ENCODE data around the gene NELL2. TPM values are rescaled to one million over a fixed set of nuclear protein-coding genes. Genes with fewer than 3 reads are reported as not detected.

NELL2 gene
- total and polyA plus RNA-seq, 9 of the 15 experiments (the other 6 are each of a cell fraction or from before 2014, with no cell fraction given), result 0.32 to 1.1 (median 0.53) TPM

DNA sequence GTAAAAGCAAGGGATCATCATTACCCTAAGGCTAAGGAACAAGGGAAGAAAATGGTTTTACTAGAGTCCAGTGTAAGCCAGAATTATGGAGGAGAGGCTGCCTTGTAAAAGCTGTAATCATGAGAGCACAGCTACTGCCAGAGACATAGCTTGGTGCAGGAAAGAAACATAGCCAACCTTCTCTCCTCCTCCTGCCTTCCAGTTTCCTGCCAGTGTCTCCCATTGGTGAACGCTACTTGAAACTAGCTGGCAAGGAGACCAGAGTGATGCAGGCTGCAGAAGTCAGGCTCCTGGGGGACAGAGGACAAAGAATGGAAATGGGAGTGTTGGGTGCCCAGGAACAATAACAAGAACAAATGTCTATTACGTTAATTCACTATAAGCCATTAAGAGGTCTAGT is 158.5 kb downstream of the NELL2 start (continued):
- no peak for TF ChIP-seq E2F6 (IDR thresholded peaks at IDR 0.05; ENCODE audit: borderline replicate concordance in 1 of 2, extremely low read depth in 1 of 2, insufficient read depth in 1 of 2, insufficient read length in 1 of 2, low read depth in 1 of 2, low read length in 1 of 2, poor library complexity in 1 of 2, severe bottlenecking in 1 of 2)
- TF ChIP-seq ZFPM2 (CRISPR knock-in tag; IDR thresholded peaks at IDR 0.05), result no peak
- TF ChIP-seq ZNF146 (CRISPR knock-in tag; IDR thresholded peaks at IDR 0.05; ENCODE audit: unreplicated experiment), result no peak
- TF ChIP-seq CBX1 (IDR thresholded peaks at IDR 0.05; ENCODE audit: low read depth), result no peak

DNA sequence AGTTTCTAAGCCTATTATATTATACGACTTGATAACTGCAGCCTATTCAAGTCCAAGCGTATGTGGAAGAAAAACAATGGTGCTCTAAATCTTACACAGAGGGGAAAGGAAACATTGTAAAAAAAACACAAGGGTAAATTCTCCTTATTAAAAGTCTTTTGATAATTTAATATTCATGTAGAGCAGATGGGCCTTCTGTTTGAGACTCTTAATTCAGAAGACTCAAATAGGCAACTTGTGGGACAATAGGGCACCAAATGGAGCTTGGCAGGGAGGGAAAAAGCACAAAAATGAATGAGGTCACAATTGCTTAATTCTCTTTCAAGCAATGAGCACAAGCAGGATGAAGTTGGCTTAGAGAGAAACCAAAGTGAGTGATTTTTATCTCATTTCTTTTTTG is 159.4 kb downstream of the NELL2 start:
- 0% methylated on average over 2 of the region's 2 CpGs for WGBS (ENCODE audit: insufficient coverage, low coverage, missing lambda C conversion rate)
- Histone ChIP-seq H3K27ac (ENCODE audit: extremely low read depth, low read depth, low read length) (no peak overlapping the region), H3K9me1 (ENCODE audit: control insufficient read depth, insufficient read depth, low read length) (no peaks in the 10 kb centered on the region), H2AFZ (ENCODE audit: low read depth, low read length) (no peak overlapping the region), H3K9me3 (replicated peaks; ENCODE audit: control insufficient read depth, insufficient read depth, low read depth, low read length) (no peaks in the 10 kb centered on the region), H3K4me1 (replicated peaks in 1 of 2; ENCODE audit: control insufficient read depth in 2 of 2, insufficient read depth in 2 of 2, low read length in 2 of 2) (no peaks in the 10 kb centered on the region), H3K9ac (ENCODE audit: insufficient read depth in 1 of 2, low read depth in 2 of 2, low read length in 2 of 2) (no peak overlapping the region), H3K36me3 (ENCODE audit: control insufficient read depth, insufficient read depth, low read length) (no peaks in the 10 kb centered on the region), H3K27me3 (ENCODE audit: control insufficient read depth in 2 of 2, insufficient read depth in 2 of 2, low read length in 2 of 2) (no peaks in the 10 kb centered on the region), H3K4me3 (no peak overlapping the region), H3K4me2 (ENCODE audit: insufficient read depth, low read length) (no peak overlapping the region), H3K79me2 (ENCODE audit: control insufficient read depth, insufficient read depth, low read length) (no peaks in the 10 kb centered on the region), H4K20me1 (replicated peaks; ENCODE audit: control insufficient read depth, insufficient read depth, low read length) (no peaks in the 10 kb centered on the region)
- in situ Hi-C loops (cut with MboI), result no loop called here
- TF ChIP-seq ATF3 (IDR thresholded peaks at IDR 0.05), result no peak
- TF ChIP-seq ATF3 (CRISPR knock-in tag; conservative IDR thresholded peaks at IDR 0.05), result no peak
- TF ChIP-seq MTF1 (CRISPR knock-in tag; IDR thresholded peaks at IDR 0.05; ENCODE audit: borderline replicate concordance), result no peak
- TF ChIP-seq ZNF655 (CRISPR knock-in tag; IDR thresholded peaks at IDR 0.05), result no peak
- no peak for TF ChIP-seq KLF13 (tag; IDR thresholded peaks at IDR 0.05; ENCODE audit: borderline replicate concordance, low read depth)
- TF ChIP-seq ZNF12 (CRISPR knock-in tag; IDR thresholded peaks at IDR 0.05), result no peak
- TF ChIP-seq HMG20B (CRISPR knock-in tag; IDR thresholded peaks at IDR 0.05), result no peak
- TF ChIP-seq, protein P1, sequence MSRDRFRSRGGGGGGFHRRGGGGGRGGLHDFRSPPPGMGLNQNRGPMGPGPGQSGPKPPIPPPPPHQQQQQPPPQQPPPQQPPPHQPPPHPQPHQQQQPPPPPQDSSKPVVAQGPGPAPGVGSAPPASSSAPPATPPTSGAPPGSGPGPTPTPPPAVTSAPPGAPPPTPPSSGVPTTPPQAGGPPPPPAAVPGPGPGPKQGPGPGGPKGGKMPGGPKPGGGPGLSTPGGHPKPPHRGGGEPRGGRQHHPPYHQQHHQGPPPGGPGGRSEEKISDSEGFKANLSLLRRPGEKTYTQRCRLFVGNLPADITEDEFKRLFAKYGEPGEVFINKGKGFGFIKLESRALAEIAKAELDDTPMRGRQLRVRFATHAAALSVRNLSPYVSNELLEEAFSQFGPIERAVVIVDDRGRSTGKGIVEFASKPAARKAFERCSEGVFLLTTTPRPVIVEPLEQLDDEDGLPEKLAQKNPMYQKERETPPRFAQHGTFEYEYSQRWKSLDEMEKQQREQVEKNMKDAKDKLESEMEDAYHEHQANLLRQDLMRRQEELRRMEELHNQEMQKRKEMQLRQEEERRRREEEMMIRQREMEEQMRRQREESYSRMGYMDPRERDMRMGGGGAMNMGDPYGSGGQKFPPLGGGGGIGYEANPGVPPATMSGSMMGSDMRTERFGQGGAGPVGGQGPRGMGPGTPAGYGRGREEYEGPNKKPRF (IDR thresholded peaks at IDR 0.05; ENCODE audit: low read depth, low read length), result no peak
- TF ChIP-seq ZNF146 (CRISPR knock-in tag; IDR thresholded peaks at IDR 0.05; ENCODE audit: unreplicated experiment), result no peak
- BruUV-seq (replicated peaks), result no TSS peak
- POLR2A ChIA-PET, result no interaction called here
- no peak for FAIRE-seq
- intact Hi-C loops (cut with micrococcal nuclease), result no loop called here
- CTCF ChIA-PET (ENCODE audit: low intra/inter-chr PET ratio), result no interaction called here
- no peak for DNase-seq (ENCODE audit: extremely low read depth in 1 of 4, low spot score in 3 of 4)
- ATAC-seq, result no peak

Data from K562 (cell line).